CD8-positive, alpha-beta memory T cell (primary cell): Measurements from ENCODE around the gene FOXL3. TPM values are rescaled to one million over a fixed set of nuclear protein-coding genes. Genes with fewer than 3 reads are reported as not detected.

ENCODE experiments used
- CTCF ChIA-PET: fragments of 350-600 bp; sonication (Branson Sonifier 250); formaldehyde crosslinking; loops from one replicate; lab custom pipeline; 2021; ENCODE audit warnings: antibody characterized with exemption; lab: Charles Lee
- POLR2A ChIA-PET: fragments of 350-600 bp; sonication (Branson Sonifier 250); formaldehyde crosslinking; loops from one replicate; lab custom pipeline; 2021; ENCODE audit warnings: antibody characterized with exemption; lab: Charles Lee
- DNase-seq, 5 donors: peaks; one replicate each; pipeline versions ENCODE4 v3.0.0 to v3.0.0-alpha.2; 2020 to 2022; ENCODE audit warnings: mixed read lengths in 1 of 5
- H3K27ac ChIP-seq: one replicate; pipeline ENCODE4 v1.7.0; 2013; ENCODE audit warnings: low read depth, mild to moderate bottlenecking, low read length, moderate library complexity
- H3K27me3 ChIP-seq: 2 replicates; pipeline ENCODE4 v1.7.0; 2013; ENCODE audit warnings: low read length, mild to moderate bottlenecking; ENCODE audit not compliant: insufficient read depth, poor library complexity, severe bottlenecking
- H3K36me3 ChIP-seq: 2 replicates; pipeline ENCODE4 v1.7.0; 2013; ENCODE audit warnings: mild to moderate bottlenecking, low read length, moderate library complexity; ENCODE audit not compliant: insufficient read depth
- H3K4me1 ChIP-seq: 2 replicates; pipeline ENCODE4 v1.7.0; 2013; ENCODE audit warnings: mild to moderate bottlenecking, low read length, moderate library complexity; ENCODE audit not compliant: insufficient read depth
- H3K4me3 ChIP-seq: 2 replicates; pipeline ENCODE4 v1.7.0; 2013; ENCODE audit warnings: mild to moderate bottlenecking, low read length
- H3K9me3 ChIP-seq: 2 replicates; pipeline ENCODE4 v1.7.0; 2013; ENCODE audit warnings: mild to moderate bottlenecking, low read length
- H3K27ac Mint-ChIP-seq, 8 donors: one replicate each; pipeline ENCODE4 v1.8.0; 2020 to 2021; ENCODE audit warnings: mixed read lengths in 8 of 8, mild to moderate bottlenecking in 6 of 8, inconsistent platforms in 3 of 8, moderate library complexity in 3 of 8
- H3K27me3 Mint-ChIP-seq, 2 donors: one replicate each; pipeline ENCODE4 v1.8.0; 2020 to 2021; ENCODE audit warnings: mixed read lengths in 2 of 2, mild to moderate bottlenecking in 1 of 2, moderate library complexity in 1 of 2
- H3K36me3 Mint-ChIP-seq, 3 donors: one replicate each; pipeline ENCODE4 v1.8.0; 2020 to 2021; ENCODE audit warnings: mixed read lengths in 3 of 3, inconsistent platforms in 1 of 3, mild to moderate bottlenecking in 1 of 3
- H3K4me1 Mint-ChIP-seq, 3 donors: one replicate each; pipeline ENCODE4 v1.8.0; 2020 to 2021; ENCODE audit warnings: mixed read lengths in 3 of 3, inconsistent platforms in 1 of 3, mild to moderate bottlenecking in 1 of 3
- H3K4me3 Mint-ChIP-seq, 7 donors: one replicate each; pipeline ENCODE4 v1.8.0; 2020 to 2021; ENCODE audit warnings: mixed read lengths in 7 of 7, mild to moderate bottlenecking in 6 of 7, moderate library complexity in 4 of 7, inconsistent platforms in 2 of 7
- H3K9me3 Mint-ChIP-seq, 5 donors: one replicate each; pipeline ENCODE4 v1.8.0; 2020 to 2022; ENCODE audit warnings: mixed read lengths in 5 of 5, mild to moderate bottlenecking in 3 of 5, moderate library complexity in 2 of 5, inconsistent platforms in 1 of 5
- polyA plus RNA-seq: library from polyadenylated mRNA; unstranded; fragments of 300-500 nt; fragmentation: Illumina TruSeq; gene quantifications from one replicate; pipeline ENCODE4 v1.2.3, GENCODE V29; 2021
- total RNA-seq, 2 experiments: library from RNA; stranded (reverse); gene quantifications; one replicate each; pipeline ENCODE4 v1.2.3, GENCODE V29; 2021

The FOXL3 gene
- total and polyA plus RNA-seq, 3 experiments from 2014 or later, result not detected

DNA sequence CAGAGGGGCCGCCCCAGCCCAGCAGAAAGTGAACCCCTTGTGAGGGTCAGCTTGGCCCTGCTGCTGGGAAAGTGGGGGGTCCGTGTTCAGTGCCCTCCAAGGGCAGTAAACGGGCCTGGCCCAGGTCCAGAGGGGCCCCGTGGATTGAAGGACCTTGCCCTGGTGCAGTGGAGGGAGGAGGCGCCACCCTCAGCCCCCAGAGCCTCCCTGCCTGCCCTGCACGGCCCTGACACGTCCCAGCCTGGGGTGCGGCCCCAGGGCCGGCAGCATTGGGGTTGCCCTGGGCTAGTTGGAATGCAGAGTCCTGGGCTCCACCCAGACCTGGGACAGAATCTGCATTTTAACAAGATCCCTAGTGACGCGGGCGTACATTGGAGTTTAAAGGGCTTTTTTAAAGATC, 42.8 kb upstream of the FOXL3 start:
- H3K4me1 ChIP-seq, result no peaks in the 10 kb centered on the region
- POLR2A ChIA-PET, result no interaction called here
- H3K27ac ChIP-seq, result no peak overlapping the region
- DNase-seq, result no peak
- Mint-ChIP-seq H3K4me3 (no peak overlapping the region), H3K4me1 (no peaks in the 10 kb centered on the region), H3K27ac (no peak overlapping the region), H3K36me3 (no peaks in the 10 kb centered on the region), H3K27me3 (peaks cover 0 to 5% of the 10 kb centered on the region in 2 donors), H3K9me3 (no peaks in the 10 kb centered on the region)
- H3K27me3 ChIP-seq, result no peaks in the 10 kb centered on the region
- no peaks in the 10 kb centered on the region for H3K9me3 ChIP-seq
- no peak overlapping the region for H3K4me3 ChIP-seq
- H3K36me3 ChIP-seq, result no peaks in the 10 kb centered on the region
- CTCF ChIA-PET, result no interaction called here

DNA sequence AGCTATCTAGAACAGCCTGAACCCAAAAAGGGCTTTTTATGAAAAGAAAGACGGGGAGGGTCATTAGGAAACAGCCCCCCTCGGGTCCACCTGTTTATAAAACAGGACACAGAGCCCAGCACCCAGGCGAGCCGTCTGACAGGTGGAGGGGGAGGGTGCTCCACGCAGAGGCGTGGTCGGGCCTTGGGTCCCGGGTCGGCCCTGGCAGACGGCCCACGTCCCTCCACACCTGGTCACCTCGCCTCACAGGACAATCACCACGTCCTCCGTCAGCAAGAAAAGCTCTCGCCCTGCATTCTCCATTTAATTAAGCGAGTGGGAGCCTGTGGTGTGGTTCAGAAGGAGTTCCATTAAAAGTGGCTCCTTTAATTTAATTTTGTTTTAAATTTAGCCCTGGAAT, 42.3 kb upstream of the FOXL3 start:
- Histone ChIP-seq H3K27me3 (no peaks in the 10 kb centered on the region), H3K4me3 (no peak overlapping the region), H3K4me1 (no peaks in the 10 kb centered on the region), H3K27ac (no peak overlapping the region), H3K9me3 (no peaks in the 10 kb centered on the region), H3K36me3 (no peaks in the 10 kb centered on the region)
- Mint-ChIP-seq H3K27me3 (peaks cover 0 to 5% of the 10 kb centered on the region in 2 donors), H3K27ac (no peak overlapping the region), H3K4me1 (no peaks in the 10 kb centered on the region), H3K36me3 (no peaks in the 10 kb centered on the region), H3K9me3 (no peaks in the 10 kb centered on the region), H3K4me3 (no peak overlapping the region)
- DNase-seq, result no peak
- ChIA-PET CTCF (no interaction called here), POLR2A (no interaction called here)

DNA sequence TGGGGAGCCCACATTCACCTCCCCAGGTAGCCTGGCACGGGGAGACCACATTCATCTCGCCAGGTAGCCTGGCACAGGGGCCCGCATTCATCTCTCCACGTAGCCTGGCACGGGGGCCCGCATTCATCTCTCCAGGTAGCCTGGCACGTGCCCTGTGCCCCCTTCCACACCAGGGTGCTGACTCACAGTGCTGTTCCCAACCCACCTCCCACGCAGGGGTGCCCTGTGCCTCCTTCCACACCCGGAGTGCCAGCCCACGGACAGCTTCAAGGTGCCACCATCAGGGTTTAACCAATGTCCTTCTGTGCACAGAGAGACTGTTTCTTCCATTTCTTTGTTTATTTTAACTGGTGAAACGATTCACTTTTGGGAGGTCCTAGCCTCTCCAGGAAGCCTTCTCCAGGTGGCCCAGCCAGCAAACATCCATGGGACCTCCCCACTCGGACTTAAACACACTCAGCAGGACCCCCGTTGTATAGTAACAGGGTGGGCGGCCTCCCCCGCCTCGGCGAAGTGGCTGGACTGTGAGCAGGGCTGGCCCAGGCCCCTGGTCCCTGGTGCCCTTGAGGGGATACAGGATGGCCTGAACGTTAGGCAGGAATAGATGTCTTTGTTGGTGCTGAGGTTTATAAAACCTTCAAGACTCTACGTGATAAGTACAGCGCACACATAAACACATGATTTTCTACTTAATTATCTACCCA, 41.1 kb upstream of the FOXL3 start:
- no peak overlapping the region for H3K27ac Mint-ChIP-seq
- H3K9me3 Mint-ChIP-seq, result no peaks in the 10 kb centered on the region
- H3K4me1 Mint-ChIP-seq, result no peaks in the 10 kb centered on the region

DNA sequence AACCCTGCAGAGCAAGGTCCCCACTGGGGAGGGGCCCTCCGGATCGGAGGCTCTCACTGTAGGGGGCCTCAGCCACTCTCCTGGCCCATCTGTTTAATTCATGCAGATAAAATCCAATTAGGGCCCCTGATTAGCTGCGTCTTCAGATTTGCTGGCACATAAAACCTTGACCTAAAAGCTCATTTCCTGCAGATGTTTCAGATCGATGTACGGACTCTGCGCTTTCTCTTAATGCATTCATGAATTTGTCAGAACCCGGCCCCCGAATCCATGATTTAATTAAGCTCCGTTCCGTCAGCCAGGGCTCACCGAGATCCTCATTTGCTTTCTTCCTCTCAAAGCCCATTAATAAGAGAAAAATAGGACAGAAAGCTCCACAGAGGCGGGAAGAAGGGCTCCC, 40.0 kb upstream of the FOXL3 start:
- Histone ChIP-seq H3K36me3 (no peaks in the 10 kb centered on the region), H3K27ac (no peak overlapping the region), H3K4me3 (no peak overlapping the region), H3K27me3 (no peaks in the 10 kb centered on the region), H3K9me3 (no peaks in the 10 kb centered on the region), H3K4me1 (no peaks in the 10 kb centered on the region)
- CTCF ChIA-PET, result no interaction called here
- Mint-ChIP-seq H3K27me3 (peaks cover 0 to 5% of the 10 kb centered on the region in 2 donors), H3K4me1 (no peaks in the 10 kb centered on the region), H3K4me3 (no peak overlapping the region), H3K36me3 (no peaks in the 10 kb centered on the region), H3K9me3 (no peaks in the 10 kb centered on the region), H3K27ac (no peak overlapping the region)
- POLR2A ChIA-PET, result no interaction called here
- DNase-seq, result no peak

More for the DNA sequence above, 41.1 kb upstream of the FOXL3 start:
- Mint-ChIP-seq H3K36me3 (no peaks in the 10 kb centered on the region), H3K4me3 (no peak overlapping the region), H3K27me3 (peaks cover 0 to 5% of the 10 kb centered on the region in 2 donors)
- Histone ChIP-seq H3K36me3 (no peaks in the 10 kb centered on the region), H3K27me3 (no peaks in the 10 kb centered on the region), H3K4me3 (no peak overlapping the region), H3K9me3 (no peaks in the 10 kb centered on the region), H3K4me1 (no peaks in the 10 kb centered on the region), H3K27ac (no peak overlapping the region)
- CTCF ChIA-PET, result no interaction called here
- POLR2A ChIA-PET, result no interaction called here
- no peak for DNase-seq

DNA sequence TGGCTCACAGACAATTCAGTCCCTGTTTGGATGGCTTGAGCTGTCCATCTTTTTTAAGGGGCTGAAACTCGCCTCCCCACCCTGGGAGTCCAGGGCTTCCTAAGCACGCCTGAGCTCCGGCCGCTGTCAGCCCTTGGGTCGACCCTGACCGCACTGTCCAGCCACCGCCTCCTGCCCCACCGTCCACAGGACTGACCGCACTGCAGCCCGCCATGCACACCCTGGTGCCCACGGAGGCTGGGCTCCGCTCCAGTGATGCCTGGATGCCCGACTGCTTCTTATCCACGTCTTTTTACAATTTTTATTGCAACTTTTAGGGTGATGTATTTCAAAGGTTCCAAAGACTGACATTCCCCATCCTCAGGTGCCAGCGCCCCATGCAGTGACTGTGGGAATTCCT, 39.4 kb upstream of the FOXL3 start:
- H3K4me1 ChIP-seq, result no peaks in the 10 kb centered on the region
- H3K9me3 Mint-ChIP-seq, result no peaks in the 10 kb centered on the region
- no peaks in the 10 kb centered on the region for H3K36me3 Mint-ChIP-seq
- ChIA-PET CTCF (no interaction called here), POLR2A (no interaction called here)
- no peak overlapping the region for H3K4me3 ChIP-seq
- DNase-seq, result no peak
- no peaks in the 10 kb centered on the region for H3K9me3 ChIP-seq
- H3K4me1 Mint-ChIP-seq, result no peaks in the 10 kb centered on the region
- no peak overlapping the region for H3K4me3 Mint-ChIP-seq
- H3K27ac Mint-ChIP-seq, result no peak overlapping the region
- no peaks in the 10 kb centered on the region for H3K27me3 ChIP-seq
- no peak overlapping the region for H3K27ac ChIP-seq
- no peaks in the 10 kb centered on the region for H3K36me3 ChIP-seq
- peaks cover 0 to 5% of the 10 kb centered on the region in 2 donors for H3K27me3 Mint-ChIP-seq

DNA sequence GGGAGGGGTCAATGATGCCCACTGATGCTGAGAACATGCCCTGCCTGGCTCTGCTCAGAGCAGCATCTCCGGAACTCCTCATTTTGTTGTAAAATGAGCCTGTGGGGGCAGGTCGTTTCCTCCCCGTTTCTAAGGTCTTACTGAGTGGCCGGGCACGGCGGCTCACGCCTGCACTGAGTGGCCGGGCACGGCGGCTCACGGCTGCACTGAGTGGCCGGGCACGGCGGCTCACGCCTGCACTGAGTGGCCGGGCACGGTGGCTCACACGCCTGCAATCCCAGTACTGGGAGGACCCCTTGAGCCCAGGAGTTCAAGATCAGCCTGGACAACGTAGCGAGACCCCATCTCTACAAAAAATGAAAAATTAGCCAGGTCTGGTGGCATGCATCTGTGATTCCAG, 39.0 kb upstream of the FOXL3 start:
- no peak for DNase-seq
- peaks cover 0 to 5% of the 10 kb centered on the region in 2 donors for H3K27me3 Mint-ChIP-seq
- H3K27ac ChIP-seq, result no peak overlapping the region
- no peaks in the 10 kb centered on the region for H3K4me1 Mint-ChIP-seq
- no peak overlapping the region for H3K27ac Mint-ChIP-seq
- no peaks in the 10 kb centered on the region for H3K36me3 Mint-ChIP-seq
- H3K4me3 ChIP-seq, result no peak overlapping the region
- H3K9me3 Mint-ChIP-seq, result no peaks in the 10 kb centered on the region
- ChIA-PET POLR2A (no interaction called here), CTCF (no interaction called here)
- H3K36me3 ChIP-seq, result no peaks in the 10 kb centered on the region
- H3K9me3 ChIP-seq, result no peaks in the 10 kb centered on the region
- no peaks in the 10 kb centered on the region for H3K27me3 ChIP-seq
- no peaks in the 10 kb centered on the region for H3K4me1 ChIP-seq
- H3K4me3 Mint-ChIP-seq, result no peak overlapping the region

GRCh38 chr7:251446-252175, 38.4 kb upstream of the FOXL3 start:
- H3K36me3 Mint-ChIP-seq, result no peaks in the 10 kb centered on the region
- Histone ChIP-seq H3K4me1 (no peaks in the 10 kb centered on the region), H3K36me3 (no peaks in the 10 kb centered on the region), H3K4me3 (no peak overlapping the region), H3K27ac (no peak overlapping the region), H3K27me3 (no peaks in the 10 kb centered on the region), H3K9me3 (no peaks in the 10 kb centered on the region)
- no peak overlapping the region for H3K27ac Mint-ChIP-seq
- no peak overlapping the region for H3K4me3 Mint-ChIP-seq
- H3K9me3 Mint-ChIP-seq, result no peaks in the 10 kb centered on the region
- peaks cover 0 to 5% of the 10 kb centered on the region in 2 donors for H3K27me3 Mint-ChIP-seq
- ChIA-PET POLR2A (no interaction called here), CTCF (no interaction called here)
- no peak for DNase-seq
- no peaks in the 10 kb centered on the region for H3K4me1 Mint-ChIP-seq

DNA sequence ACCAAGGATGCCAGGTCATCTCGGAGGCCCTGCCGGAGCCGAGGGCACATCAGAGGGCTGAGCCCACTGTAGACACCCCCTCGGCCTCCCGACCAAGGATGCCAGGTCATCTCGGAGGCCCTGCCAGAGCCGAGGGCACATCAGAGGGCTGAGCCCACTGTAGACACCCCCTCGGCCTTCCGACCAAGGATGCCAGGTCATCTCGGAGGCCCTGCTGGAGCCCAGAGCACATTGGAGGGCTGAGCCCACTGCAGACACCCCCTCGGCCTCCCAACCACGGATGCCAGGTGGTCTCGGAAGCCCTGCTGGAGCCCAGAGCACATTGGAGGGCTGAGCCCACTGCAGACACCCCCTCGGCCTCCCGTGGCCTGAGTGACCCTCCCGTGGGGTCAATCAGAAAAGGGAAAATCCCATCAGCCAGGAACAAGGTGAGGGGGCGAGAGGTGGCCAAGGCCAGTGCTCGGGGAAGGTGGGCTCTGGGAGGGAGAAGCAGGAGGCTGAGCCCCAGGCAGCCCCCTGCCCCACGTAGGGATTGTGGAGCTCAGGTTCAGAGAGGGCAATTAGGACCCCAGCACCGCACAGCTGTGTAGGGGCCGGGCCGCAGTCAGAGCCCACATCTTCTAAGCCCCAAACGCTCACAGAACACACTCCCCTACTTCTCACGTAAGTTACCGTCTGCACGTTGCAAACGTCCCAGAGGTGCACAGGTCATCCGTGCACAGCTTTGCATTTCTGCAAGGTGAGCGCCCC, 37.6 kb upstream of the FOXL3 start:
- Histone ChIP-seq H3K4me1 (no peaks in the 10 kb centered on the region), H3K4me3 (no peak overlapping the region), H3K27me3 (no peaks in the 10 kb centered on the region), H3K9me3 (no peaks in the 10 kb centered on the region), H3K36me3 (no peaks in the 10 kb centered on the region), H3K27ac (no peak overlapping the region)
- ChIA-PET CTCF (no interaction called here), POLR2A (no interaction called here)
- Mint-ChIP-seq H3K27ac (no peak overlapping the region), H3K4me3 (no peak overlapping the region), H3K4me1 (no peaks in the 10 kb centered on the region), H3K9me3 (no peaks in the 10 kb centered on the region), H3K36me3 (no peaks in the 10 kb centered on the region), H3K27me3 (peaks cover 0 to 3% of the 10 kb centered on the region in 2 donors)
- no peak for DNase-seq
